RPMI8226 (cell line): ENCODE results near the gene MBD3.
"Not testable (repeated sequence)": the region's sequence is repeated elsewhere in the genome, so short reads cannot be mapped to it uniquely, and the experiment has no call there.

Source experiments
- DNase-seq: peaks from one replicate; pipeline ENCODE4 v3.0.0-alpha.2; 2015

Gene MBD3

GRCh38 chr19:1533510-1534150, 59.0 kb downstream of the MBD3 start:
- DNase-seq = no peak

DNA sequence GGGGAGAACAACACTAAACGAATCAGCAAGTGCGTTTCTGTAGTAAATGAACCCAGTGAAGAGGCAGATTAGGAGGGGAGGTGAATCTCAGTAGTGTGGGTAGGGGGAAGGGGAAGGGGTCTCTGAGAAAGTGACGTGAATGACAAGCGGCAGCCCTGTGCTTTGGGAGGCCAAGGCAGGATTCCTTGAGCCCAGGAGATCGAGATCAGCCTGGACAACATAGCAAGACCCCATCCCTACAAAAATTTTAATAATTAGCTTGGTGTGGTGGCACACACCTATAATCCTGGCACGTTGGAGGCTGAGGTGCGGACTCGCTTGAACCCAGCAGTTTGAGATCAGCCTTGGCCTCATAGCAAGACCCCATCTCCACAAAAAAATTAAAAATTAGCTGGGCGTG, 60.7 kb downstream of the MBD3 start:
- no peak for DNase-seq

DNA sequence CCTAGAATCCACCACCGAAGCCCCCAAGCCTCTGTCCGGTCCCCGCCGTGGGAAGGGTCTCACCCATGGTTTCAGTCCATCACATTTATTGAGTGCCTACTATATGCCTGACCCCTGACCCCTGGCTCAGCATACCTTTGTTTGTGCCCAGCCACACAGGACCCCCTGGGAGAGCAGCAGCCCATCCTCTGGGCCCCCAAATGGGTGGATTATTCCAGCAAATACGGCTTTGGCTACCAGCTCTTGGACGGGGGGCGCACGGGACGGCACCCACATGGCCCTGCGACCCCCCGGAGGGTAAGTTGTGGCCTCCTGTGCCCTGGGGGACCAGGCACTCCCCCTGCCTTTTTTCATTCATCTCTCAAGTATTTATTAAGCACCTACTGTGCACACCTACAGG, 61.1 kb downstream of the MBD3 start:
- DNase-seq = no peak

GRCh38 chr19:1530856-1531255, 61.8 kb downstream of the MBD3 start:
- DNase-seq = not testable (repeated sequence)

- no peak for DNase-seq
These were observed 63.2 kb downstream of the MBD3 start for GRCh38 chr19:1529430-1529816.

DNA sequence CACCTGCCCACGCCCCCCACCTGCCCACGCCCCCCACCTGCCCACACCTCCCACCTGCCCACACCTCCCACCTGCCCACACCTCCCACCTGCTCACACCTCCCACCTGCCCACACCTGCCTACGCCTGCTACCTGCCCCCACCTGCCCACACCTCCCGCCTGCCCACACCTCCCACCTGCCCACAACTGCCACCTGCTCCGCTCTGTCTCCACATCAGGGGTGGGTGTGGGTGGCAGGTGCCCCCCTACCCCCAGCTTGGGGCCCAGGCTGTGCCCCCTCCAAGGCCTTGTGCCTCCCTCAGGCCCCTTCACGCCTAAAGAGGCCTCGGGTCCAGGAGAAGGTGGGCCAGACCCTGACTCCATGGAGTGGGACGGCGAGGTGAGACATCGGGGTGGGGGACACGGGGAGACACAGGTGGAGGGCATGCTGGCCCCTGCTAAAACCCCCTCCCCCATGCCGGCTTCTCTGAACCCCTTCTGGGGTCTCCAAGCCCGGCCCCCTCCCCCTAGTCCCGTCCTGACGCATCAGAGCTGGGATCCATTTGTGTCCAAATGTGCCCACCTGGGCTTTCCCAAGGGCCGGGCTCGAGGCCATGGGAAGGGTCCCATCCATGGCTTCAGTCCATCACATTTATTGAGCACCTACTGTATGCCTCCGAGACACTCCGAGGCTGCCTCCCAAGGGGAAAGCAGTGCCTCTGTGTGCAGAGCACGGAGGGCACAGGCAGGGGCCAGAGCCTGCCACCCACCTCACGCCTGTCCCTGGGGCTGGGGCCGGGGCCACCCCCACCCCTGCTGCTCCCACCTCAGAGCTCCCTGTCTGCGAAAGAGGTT, 63.9 kb downstream of the MBD3 start:
- DNase-seq = no peak

DNA sequence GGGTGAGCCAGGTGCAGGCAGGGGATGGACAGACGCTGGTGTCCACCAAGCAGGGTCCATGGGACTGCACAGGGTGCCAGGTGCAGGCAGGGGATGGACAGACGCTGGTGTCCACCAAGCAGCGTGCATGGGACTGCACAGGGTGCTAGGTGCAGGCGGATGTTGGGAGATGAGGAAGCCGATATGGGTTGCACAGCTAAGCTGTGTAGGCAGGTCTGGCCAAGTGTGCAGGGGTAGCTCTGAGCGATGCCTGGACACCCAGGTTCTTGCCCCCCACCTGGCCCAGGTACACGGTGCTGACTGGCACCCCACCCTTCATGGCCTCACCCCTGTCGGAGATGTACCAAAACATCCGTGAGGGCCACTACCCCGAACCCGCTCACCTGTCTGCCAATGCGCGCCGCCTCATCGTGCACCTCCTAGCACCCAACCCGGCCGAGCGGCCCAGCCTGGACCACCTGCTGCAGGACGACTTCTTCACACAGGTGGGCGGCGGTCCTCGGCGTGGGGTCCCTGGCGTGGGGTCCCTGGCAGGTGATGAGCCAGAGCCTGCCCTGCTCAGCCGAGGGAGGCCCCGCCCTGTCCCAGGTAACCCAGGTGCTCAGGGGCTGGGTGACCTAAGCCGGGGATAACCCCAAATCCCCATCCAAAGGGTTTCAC, 64.9 kb downstream of the MBD3 start:
- DNase-seq = no peak

GRCh38 chr19:1526979-1527649, 65.6 kb downstream of the MBD3 start:
- DNase-seq = no peak

GRCh38 chr19:1526066-1526778, 66.4 kb downstream of the MBD3 start:
- DNase-seq = no peak

GRCh38 chr19:1525343-1525742, 67.3 kb downstream of the MBD3 start:
- no peak for DNase-seq

DNA sequence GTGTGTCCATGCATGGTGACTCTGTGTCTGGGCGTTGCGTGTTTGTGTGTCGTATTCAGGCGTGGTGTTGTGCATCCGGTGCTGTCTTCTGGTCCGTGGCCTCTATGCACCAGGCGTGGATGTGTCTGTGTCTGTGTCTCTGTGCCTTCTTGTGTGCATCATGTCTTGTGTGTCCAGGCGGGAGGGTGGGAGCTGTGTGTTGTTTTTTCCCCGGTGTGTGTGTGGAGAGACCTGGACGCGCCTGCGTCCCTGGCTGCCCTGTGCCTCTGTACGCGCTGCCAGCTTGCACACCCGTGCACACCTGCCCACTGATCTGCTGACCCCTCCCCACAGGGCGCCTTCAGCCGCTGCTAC, 67.7 kb downstream of the MBD3 start:
- no peak for DNase-seq

GRCh38 chr19:1524287-1524971, 68.2 kb downstream of the MBD3 start:
- no peak for DNase-seq
